K562 (cell line): Measurements from ENCODE around the gene INTS6.

Experiments used
- ATF1 ChIP-seq, 2 experiments: fragments of 450-650 bp in 1 of 2; IDR thresholded peaks; 2 replicates each; pipeline ENCODE4 v1.6.1; 2016; ENCODE audit warnings: missing compliant biosample characterization in 1 of 2, missing genetic modification characterization in 1 of 2
- MTA2 ChIP-seq: fragments of 450-650 bp; IDR thresholded peaks from 2 replicates; pipeline ENCODE4 v1.6.1; 2016; ENCODE audit warnings: low read depth
- POLR2A ChIP-seq: fragments of 450-650 bp; conservative IDR thresholded peaks from 2 replicates; pipeline ENCODE4 v1.6.1; 2016
- YY1 ChIP-seq, 3 experiments: IDR thresholded peaks; 2 replicates each; pipeline ENCODE4 v1.6.1; 2011; ENCODE audit warnings: low read length in 2 of 3, mild to moderate bottlenecking in 2 of 3, moderate library complexity in 2 of 3, borderline replicate concordance in 1 of 3, control low read depth in 1 of 3, low read depth in 1 of 3; ENCODE audit not compliant: insufficient read depth in 3 of 3, insufficient replicate concordance in 2 of 3, control insufficient read depth in 1 of 3, insufficient read length in 1 of 3; ENCODE audit errors: extremely low read depth in 1 of 3
- ZNF785 ChIP-seq: fragments of 250-450 bp; sonication (Bioruptor Pico); IDR thresholded peaks from 2 replicates; pipeline ENCODE4 v1.4.0; 2020; ENCODE audit warnings: mild to moderate bottlenecking

- no peak for TF ChIP-seq ZNF785 (CRISPR knock-in tag)
- TF ChIP-seq MTA2 = no peak
- no peak for TF ChIP-seq YY1 (IDR thresholded peaks at IDR 0.05; ENCODE audit: borderline replicate concordance in 1 of 3, control insufficient read depth in 1 of 3, extremely low read depth in 1 of 3, insufficient read depth in 3 of 3, insufficient read length in 1 of 3, insufficient replicate concordance in 2 of 3, low read depth in 1 of 3, low read length in 2 of 3)
- TF ChIP-seq ATF1 (CRISPR knock-in tag; IDR thresholded peaks at IDR 0.05) = no peak
- no peak for TF ChIP-seq ATF1 (tag; IDR thresholded peaks at IDR 0.05)
- no peak for TF ChIP-seq POLR2A
Observed at GRCh38 chr13:51318015-51318414, 134.8 kb downstream of the INTS6 start.
